Fibroblast of the aortic adventitia (primary cell): ENCODE results near the gene GRID2IP. TPM values are rescaled to one million over a fixed set of nuclear protein-coding genes. Genes with fewer than 3 reads are reported as not detected.
"Not testable (repeated sequence)": the region's sequence is repeated elsewhere in the genome, so short reads cannot be mapped to it uniquely, and the experiment has no call there.

Experiments used
- DNase-seq: peaks from one replicate; pipeline ENCODE4 v3.0.0-alpha.2; 2010; ENCODE audit warnings: low read depth
- H3K4me3 ChIP-seq: 2 replicates; pipeline ENCODE4 v1.5.1; 2011; ENCODE audit warnings: low read depth, mild to moderate bottlenecking, control low read depth, low read length, moderate library complexity
- total RNA-seq: library from RNA; depleted of rRNA; stranded (reverse); fragments of >200 nt; gene quantifications from 2 replicates; pipeline ENCODE4 v1.2.3, GENCODE V29; 2012; ENCODE audit warnings: low replicate concordance
- TF ChIP-seq, protein P1 (sequence below): IDR thresholded peaks from 2 replicates; pipeline ENCODE4 v1.5.1; 2011; ENCODE audit warnings: mild to moderate bottlenecking, low read length, control low read depth, inconsistent platforms; ENCODE audit not compliant: insufficient read depth

The GRID2IP gene
- total RNA-seq, 1 donor, result not detected

DNA sequence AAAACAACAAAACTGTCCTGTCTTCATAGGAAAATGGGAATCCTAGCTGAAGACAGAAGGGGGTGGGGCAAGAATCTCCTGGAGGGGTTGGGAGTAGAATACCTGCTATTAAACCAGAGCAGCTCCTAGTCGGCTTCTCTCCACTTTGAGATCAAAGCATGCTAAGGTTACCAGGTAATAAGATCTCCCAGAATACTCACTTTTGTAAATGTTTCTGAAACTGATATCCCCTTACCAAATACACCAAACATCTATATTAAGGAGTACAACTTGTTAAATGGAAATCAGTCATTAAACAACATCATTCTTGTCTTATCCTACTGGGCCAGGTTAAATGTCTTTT lies 74.0 kb downstream of the GRID2IP start:
- DNase-seq, result no peak
- TF ChIP-seq, protein P1, sequence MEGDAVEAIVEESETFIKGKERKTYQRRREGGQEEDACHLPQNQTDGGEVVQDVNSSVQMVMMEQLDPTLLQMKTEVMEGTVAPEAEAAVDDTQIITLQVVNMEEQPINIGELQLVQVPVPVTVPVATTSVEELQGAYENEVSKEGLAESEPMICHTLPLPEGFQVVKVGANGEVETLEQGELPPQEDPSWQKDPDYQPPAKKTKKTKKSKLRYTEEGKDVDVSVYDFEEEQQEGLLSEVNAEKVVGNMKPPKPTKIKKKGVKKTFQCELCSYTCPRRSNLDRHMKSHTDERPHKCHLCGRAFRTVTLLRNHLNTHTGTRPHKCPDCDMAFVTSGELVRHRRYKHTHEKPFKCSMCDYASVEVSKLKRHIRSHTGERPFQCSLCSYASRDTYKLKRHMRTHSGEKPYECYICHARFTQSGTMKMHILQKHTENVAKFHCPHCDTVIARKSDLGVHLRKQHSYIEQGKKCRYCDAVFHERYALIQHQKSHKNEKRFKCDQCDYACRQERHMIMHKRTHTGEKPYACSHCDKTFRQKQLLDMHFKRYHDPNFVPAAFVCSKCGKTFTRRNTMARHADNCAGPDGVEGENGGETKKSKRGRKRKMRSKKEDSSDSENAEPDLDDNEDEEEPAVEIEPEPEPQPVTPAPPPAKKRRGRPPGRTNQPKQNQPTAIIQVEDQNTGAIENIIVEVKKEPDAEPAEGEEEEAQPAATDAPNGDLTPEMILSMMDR, result no peak
- no peak overlapping the region for H3K4me3 ChIP-seq

DNA sequence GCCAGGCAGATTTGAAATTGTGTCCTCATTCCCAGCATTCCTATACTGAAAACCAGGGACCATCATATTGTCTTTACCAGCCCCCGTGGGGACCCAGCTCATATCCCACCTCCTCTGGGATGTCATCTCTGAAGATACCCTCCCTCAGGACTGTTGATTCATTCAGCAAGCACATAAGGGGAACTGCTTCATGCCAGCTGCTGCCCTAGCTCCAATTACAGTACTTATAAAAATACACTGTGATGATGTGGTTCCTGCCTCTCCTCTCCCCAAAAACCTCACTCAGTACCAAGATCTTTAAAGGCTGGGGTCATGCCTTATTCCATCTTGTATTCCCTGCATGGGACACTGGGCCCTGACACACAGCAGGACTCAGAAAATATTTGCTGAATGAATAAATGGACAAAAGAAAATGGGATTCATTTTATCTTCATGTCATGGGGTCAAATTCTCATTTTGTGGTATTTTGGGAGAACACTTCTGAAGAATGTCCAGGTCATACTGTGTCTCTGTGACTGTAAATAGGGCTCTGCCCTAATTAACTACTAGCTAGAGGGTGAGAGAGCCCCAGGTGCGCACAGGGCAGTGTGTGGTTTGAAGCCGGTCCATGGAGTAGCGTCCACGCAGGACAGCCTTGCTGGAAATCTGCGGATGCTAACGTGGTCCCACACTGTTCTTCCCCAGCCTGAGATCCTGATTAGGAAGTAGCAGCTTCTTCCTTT lies 74.5 kb downstream of the GRID2IP start:
- TF ChIP-seq, protein P1, result no peak
- no peak overlapping the region for H3K4me3 ChIP-seq
- no peak for DNase-seq

DNA sequence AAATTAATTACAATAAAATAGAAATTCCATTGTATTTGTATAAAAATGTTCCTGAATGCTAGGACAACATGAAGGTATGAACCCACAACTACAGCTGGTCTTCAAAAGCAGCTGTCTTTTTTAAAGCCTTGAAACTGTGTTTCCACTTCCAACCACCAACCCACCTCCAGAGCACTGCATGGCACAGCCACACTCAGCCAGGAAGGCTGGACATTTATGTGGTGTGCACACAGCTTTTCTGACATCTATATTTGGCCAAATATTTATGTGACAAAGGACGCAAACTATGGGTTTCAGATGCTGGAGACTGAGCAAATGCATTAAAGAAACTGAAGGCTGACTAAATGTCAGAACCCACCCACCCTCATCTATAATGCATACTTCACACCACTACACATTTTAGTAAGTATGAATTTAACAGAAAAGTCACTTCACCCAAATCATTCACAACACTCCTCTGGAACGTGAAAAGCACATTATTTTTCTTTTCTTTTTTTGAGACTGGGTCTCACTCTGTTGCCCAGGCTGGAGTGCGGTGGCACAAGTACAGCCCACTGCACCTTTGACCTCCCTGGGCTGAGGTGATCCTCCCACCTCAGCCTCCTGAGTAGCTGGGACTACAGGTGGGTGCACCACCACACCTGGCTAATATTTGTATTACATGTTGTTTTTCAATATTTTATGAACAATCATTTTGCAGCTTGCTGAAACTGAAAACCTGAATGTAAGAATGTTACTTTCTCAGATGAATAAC lies 75.7 kb downstream of the GRID2IP start:
- TF ChIP-seq, protein P1, result no peak
- H3K4me3 ChIP-seq, result no peak overlapping the region
- no peak for DNase-seq

DNA sequence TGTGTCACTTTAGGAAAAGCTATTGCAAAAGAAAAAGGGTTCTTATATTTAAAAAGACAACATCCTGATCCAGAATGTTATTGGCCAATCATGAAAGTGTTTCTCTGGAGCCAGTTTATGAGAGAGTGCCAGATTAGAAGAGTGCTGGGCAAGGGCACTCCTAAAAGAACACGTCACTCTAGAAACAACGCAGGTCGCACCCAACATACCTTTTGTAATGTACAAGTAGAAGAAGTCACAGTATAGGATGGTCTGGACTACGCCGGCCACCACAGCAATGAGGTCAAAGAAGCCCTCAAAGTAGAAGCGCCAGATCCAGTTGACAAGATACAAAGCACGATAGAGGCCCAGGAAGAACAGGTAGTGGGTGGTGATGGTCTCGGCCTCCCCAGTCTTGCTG lies 85.4 kb downstream of the GRID2IP start:
- TF ChIP-seq, protein P1, result no peak
- H3K4me3 ChIP-seq, result no peak overlapping the region
- no peak for DNase-seq

DNA sequence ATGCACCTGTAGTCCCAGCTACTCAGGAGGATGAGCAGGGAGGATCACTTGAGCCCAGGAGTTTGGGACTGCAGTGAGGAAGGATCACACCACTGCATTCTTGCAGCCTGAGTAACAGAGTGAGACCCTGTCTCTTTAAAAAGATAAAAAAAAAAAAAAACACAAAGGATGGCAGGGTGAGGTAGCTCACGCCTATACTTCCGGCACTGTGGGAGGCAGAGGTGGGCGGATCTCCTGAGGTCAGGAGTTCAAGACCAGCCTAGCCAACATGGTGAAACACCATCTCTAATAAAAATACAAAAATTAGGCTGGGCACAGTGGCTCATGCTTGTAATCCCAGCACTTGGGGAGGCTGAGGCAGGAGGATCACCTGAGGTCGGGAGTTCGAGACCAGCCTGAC lies 87.7 kb downstream of the GRID2IP start:
- not testable (repeated sequence) for DNase-seq, H3K4me3 ChIP-seq

DNA sequence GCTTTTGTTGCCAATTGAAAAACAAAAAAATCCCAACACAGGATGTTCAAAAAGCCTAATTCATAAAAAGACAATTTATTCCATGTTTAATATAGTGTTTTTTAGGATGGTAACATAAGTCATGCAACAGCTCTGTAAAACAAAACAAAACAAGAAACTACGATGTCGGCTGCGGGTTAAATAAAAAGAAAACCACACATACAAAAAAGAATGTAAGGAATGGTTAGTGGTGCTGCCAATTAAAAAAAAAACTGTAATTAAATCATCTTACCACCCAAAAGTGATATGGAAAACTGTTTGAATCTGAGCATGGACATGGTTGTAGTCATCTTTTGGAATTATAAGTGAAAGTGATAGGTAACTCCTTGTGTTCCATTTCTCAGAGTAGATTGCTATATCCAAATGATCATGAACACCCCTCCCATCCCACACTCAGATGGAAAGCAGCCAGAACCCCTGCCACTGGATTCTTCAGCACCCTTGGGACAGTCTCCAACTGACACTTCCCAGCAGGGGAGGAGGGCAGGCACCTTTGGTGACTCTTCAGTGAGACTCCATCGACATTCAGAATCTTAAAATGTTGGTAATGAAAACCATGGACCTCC lies 89.2 kb downstream of the GRID2IP start:
- no peak overlapping the region for H3K4me3 ChIP-seq
- TF ChIP-seq, protein P1, result no peak
- no peak for DNase-seq

DNA sequence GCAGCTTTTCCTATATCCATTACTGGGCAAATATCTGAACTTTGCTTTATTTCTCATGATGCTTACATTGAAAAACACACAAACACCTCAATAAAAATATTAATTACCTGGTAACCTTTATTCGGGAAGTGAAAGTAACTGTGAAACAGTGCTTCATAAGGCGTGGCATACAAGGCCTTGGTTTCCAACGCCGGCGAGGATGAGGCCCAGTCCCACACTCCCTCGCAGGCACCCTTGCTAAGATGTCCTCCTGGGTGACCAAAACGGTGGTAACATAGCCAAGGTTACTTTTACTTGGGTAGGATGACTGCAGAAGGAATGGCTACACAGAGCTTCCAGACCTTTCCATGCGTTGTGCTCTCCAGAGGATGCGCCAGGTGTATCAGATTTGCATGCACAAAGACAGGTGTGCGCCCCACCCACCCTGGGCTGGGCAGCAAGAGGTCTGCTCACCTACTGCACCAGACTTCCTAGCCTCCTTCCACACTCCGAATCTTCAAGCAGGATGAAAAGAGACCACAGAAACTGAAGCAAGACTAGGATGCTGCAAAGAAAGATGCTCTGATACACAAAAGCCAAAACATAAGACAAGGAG lies 90.2 kb downstream of the GRID2IP start:
- TF ChIP-seq, protein P1, result no peak
- DNase-seq, result no peak
- H3K4me3 ChIP-seq, result no peak overlapping the region
